Central memory CD8-positive, alpha-beta T cell (primary cell): Measurements from ENCODE around the gene RAD51B.
A peak's percentile ranks its signal among the peaks of the same experiment; 100 is the strongest.
"Not testable (repeated sequence)": the region's sequence is repeated elsewhere in the genome, so short reads cannot be mapped to it uniquely, and the experiment has no call there.

Experiments
- ATAC-seq: fragments of 150-1000 bp; cut with Tn5 transposase; replicated peaks from 2 replicates; pipeline ENCODE4 v1.10.0; 2022; ENCODE audit warnings: mild to moderate bottlenecking, moderate FRiP score, moderate number of reproducible peaks; ENCODE audit not compliant: poor library complexity, severe bottlenecking; ENCODE audit errors: extremely low read depth
- DNase-seq, 2 donors: peaks; one replicate each; pipeline ENCODE4 v3.0.0; 2021; ENCODE audit warnings: low spot score in 2 of 2
- H3K27ac Mint-ChIP-seq: one replicate; pipeline ENCODE4 v1.8.0; 2022; ENCODE audit warnings: low read depth, mild to moderate bottlenecking, moderate library complexity, mixed read lengths
- H3K27me3 Mint-ChIP-seq: one replicate; pipeline ENCODE4 v1.8.0; 2022; ENCODE audit warnings: mixed read lengths
- H3K36me3 Mint-ChIP-seq: one replicate; pipeline ENCODE4 v1.8.0; 2022; ENCODE audit warnings: mild to moderate bottlenecking, moderate library complexity, mixed read lengths; ENCODE audit not compliant: insufficient read depth
- H3K4me1 Mint-ChIP-seq: one replicate; pipeline ENCODE4 v1.8.0; 2022; ENCODE audit warnings: mixed read lengths
- H3K4me3 Mint-ChIP-seq: one replicate; pipeline ENCODE4 v1.8.0; 2022; ENCODE audit warnings: mild to moderate bottlenecking, moderate library complexity, mixed read lengths
- H3K9me3 Mint-ChIP-seq: one replicate; pipeline ENCODE4 v1.8.0; 2022; ENCODE audit warnings: mixed read lengths

The RAD51B gene

GRCh38 chr14:68756000-68756481, 936.5 kb downstream of the RAD51B start:
- no peaks in the 10 kb centered on the region for H3K27me3 Mint-ChIP-seq
- no peak overlapping the region for H3K27ac Mint-ChIP-seq

GRCh38 chr14:68756734-68757133, 937.2 kb downstream of the RAD51B start:
- Mint-ChIP-seq H3K27ac (no peak overlapping the region), H3K4me3 (no peak overlapping the region)

More at GRCh38 chr14:68756000-68756481, 936.5 kb downstream of the RAD51B start:
- no peak for DNase-seq
- Mint-ChIP-seq H3K9me3 (no peaks in the 10 kb centered on the region), H3K4me3 (no peak overlapping the region), H3K36me3 (no peaks in the 10 kb centered on the region), H3K4me1 (peaks cover 16% of the 10 kb centered on the region)
- no peak for ATAC-seq

DNA sequence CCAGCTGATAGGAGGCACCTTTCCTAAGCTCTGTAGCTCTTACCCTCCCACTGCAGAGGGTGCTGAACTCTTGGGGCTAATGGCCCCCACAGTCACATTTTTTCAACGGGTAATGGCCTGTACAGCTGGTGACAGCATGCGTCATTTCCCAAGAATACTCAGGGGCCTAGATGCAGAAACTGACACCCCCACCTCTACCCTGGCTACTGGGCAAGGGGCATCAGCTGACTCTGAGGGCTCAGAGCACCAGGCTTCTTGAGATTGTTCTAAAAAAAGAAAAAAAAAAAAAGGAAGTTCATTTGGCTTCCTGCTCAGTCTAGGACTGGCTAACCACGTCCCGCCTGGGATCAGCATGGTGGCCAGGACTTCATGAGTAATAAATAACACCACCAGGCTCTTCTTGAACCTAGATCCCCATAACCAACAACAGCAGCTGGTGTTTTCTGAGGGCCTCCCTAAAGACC, 938.1 kb downstream of the RAD51B start:
- no peak overlapping the region for H3K27ac Mint-ChIP-seq
- no peak overlapping the region for H3K4me3 Mint-ChIP-seq
- no peak for DNase-seq
- peak; percentile 24 for ATAC-seq
- H3K4me1 Mint-ChIP-seq, result peaks cover 22% of the 10 kb centered on the region
- H3K36me3 Mint-ChIP-seq, result no peaks in the 10 kb centered on the region
- H3K27me3 Mint-ChIP-seq, result no peaks in the 10 kb centered on the region
- no peaks in the 10 kb centered on the region for H3K9me3 Mint-ChIP-seq

More at GRCh38 chr14:68756734-68757133, 937.2 kb downstream of the RAD51B start:
- H3K4me1 Mint-ChIP-seq, result peaks cover 18% of the 10 kb centered on the region
- H3K27me3 Mint-ChIP-seq, result no peaks in the 10 kb centered on the region
- no peaks in the 10 kb centered on the region for H3K9me3 Mint-ChIP-seq
- ATAC-seq (no peak), DNase-seq (no peak)
- no peaks in the 10 kb centered on the region for H3K36me3 Mint-ChIP-seq

GRCh38 chr14:68758301-68758700, 938.7 kb downstream of the RAD51B start:
- Mint-ChIP-seq H3K4me1 (peaks cover 22% of the 10 kb centered on the region), H3K4me3 (no peak overlapping the region), H3K27ac (no peak overlapping the region), H3K9me3 (no peaks in the 10 kb centered on the region), H3K27me3 (no peaks in the 10 kb centered on the region), H3K36me3 (no peaks in the 10 kb centered on the region)
- ATAC-seq, result no peak
- no peak for DNase-seq

GRCh38 chr14:68759017-68759560, 939.5 kb downstream of the RAD51B start:
- H3K4me3 Mint-ChIP-seq, result no peak overlapping the region
- H3K27ac Mint-ChIP-seq, result no peak overlapping the region
- H3K4me1 Mint-ChIP-seq, result peaks cover 15% of the 10 kb centered on the region
- ATAC-seq, result no peak
- no peaks in the 10 kb centered on the region for H3K9me3 Mint-ChIP-seq
- no peak for DNase-seq
- no peaks in the 10 kb centered on the region for H3K36me3 Mint-ChIP-seq
- no peaks in the 10 kb centered on the region for H3K27me3 Mint-ChIP-seq

DNA sequence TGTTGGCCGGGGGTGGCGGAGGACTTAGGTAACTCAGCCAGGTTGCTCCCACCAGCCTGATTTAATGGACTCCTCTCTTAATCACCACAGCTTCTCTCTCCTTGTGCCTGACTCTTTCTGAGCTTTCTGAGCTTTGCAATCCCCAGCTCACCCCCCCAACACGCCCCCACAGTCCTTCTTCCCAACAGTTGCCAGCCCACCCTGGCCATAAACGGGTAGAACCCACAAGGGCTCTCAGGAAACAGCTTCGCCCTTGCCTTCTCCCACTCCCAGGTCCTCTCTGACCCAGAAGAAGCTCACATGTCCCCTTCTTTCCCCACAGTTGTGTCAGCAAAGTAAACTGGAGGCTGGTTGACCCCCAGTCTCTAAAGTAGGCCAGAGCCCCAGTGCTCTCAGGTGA, 940.4 kb downstream of the RAD51B start:
- H3K27me3 Mint-ChIP-seq, result no peaks in the 10 kb centered on the region
- H3K4me1 Mint-ChIP-seq, result peaks cover 11% of the 10 kb centered on the region
- no peaks in the 10 kb centered on the region for H3K9me3 Mint-ChIP-seq
- DNase-seq (no peak), ATAC-seq (no peak)
- H3K4me3 Mint-ChIP-seq, result no peak overlapping the region
- H3K36me3 Mint-ChIP-seq, result no peaks in the 10 kb centered on the region
- no peak overlapping the region for H3K27ac Mint-ChIP-seq

- no peaks in the 10 kb centered on the region for H3K9me3 Mint-ChIP-seq
- DNase-seq (no peak), ATAC-seq (no peak)
- H3K36me3 Mint-ChIP-seq, result no peaks in the 10 kb centered on the region
- no peak overlapping the region for H3K4me3 Mint-ChIP-seq
- peaks cover 16% of the 10 kb centered on the region for H3K4me1 Mint-ChIP-seq
- no peak overlapping the region for H3K27ac Mint-ChIP-seq
- no peaks in the 10 kb centered on the region for H3K27me3 Mint-ChIP-seq
Observed at GRCh38 chr14:68760761-68761160, 941.2 kb downstream of the RAD51B start.

GRCh38 chr14:68761391-68761790, 941.8 kb downstream of the RAD51B start:
- H3K4me1 Mint-ChIP-seq, result peaks cover 16% of the 10 kb centered on the region
- H3K4me3 Mint-ChIP-seq, result no peak overlapping the region
- no peaks in the 10 kb centered on the region for H3K27me3 Mint-ChIP-seq
- DNase-seq (no peak), ATAC-seq (no peak)
- H3K36me3 Mint-ChIP-seq, result peaks cover 2% of the 10 kb centered on the region
- H3K9me3 Mint-ChIP-seq, result no peaks in the 10 kb centered on the region
- no peak overlapping the region for H3K27ac Mint-ChIP-seq

DNA sequence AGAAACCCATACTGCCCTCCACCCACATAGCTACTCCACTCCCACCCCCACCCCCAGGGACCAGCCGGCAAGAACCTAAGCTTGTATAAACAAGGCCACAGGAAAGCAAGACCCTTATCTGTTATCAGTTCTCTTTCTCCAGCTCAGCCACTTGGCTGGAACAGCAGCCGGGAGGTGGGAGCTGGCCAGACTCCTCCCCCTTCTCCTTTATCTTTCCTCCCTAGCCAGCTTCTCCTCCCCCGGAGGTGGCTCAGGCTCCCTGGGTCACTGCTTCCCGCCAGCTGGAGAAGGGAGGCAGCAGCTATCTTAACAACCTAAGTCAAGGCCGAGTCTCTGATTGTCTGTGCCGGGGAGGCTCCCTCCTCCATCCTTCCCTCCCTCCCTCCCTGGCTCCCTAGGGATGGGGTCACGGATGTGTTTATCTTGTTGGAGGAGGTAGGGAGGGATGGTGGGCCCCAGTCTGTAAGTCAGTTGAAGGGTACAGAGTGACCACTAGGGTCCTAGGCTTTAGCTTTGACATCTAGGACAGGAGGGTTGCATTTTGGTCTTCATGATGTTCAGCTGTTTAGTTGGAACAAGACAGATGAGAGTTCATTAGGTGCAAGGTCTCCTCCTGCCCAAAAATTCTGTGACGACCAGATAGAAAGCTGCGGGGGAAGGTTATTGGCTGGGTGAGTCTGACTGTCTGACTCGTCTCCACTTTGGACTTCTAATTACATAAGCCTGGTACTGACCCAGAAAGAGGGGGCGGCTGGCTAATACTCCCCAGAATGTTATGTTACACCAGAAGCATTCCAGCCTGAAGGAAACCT, 943.6 kb downstream of the RAD51B start:
- ATAC-seq (no peak), DNase-seq (no peak)
- Mint-ChIP-seq H3K9me3 (no peaks in the 10 kb centered on the region), H3K27ac (no peak overlapping the region), H3K27me3 (no peaks in the 10 kb centered on the region), H3K4me3 (no peak overlapping the region), H3K36me3 (peaks cover 2% of the 10 kb centered on the region), H3K4me1 (peaks cover 29% of the 10 kb centered on the region)

GRCh38 chr14:68763843-68764242, 944.3 kb downstream of the RAD51B start:
- not testable (repeated sequence) for H3K36me3 Mint-ChIP-seq, H3K27me3 Mint-ChIP-seq, DNase-seq, H3K27ac Mint-ChIP-seq, H3K9me3 Mint-ChIP-seq, ATAC-seq, H3K4me3 Mint-ChIP-seq
- H3K4me1 Mint-ChIP-seq, result peaks cover 29% of the 10 kb centered on the region

GRCh38 chr14:68766299-68767247, 947.0 kb downstream of the RAD51B start:
- H3K36me3 Mint-ChIP-seq, result peaks cover 2% of the 10 kb centered on the region
- peak overlapping the region; percentile 42 for H3K27ac Mint-ChIP-seq
- H3K4me1 Mint-ChIP-seq, result peaks cover 44% of the 10 kb centered on the region
- DNase-seq (no peak), ATAC-seq (no peak)
- no peaks in the 10 kb centered on the region for H3K27me3 Mint-ChIP-seq
- no peak overlapping the region for H3K4me3 Mint-ChIP-seq
- H3K9me3 Mint-ChIP-seq, result no peaks in the 10 kb centered on the region

- peaks cover 42% of the 10 kb centered on the region for H3K4me1 Mint-ChIP-seq
Observed at GRCh38 chr14:68767248-68767645, 947.7 kb downstream of the RAD51B start.

More at GRCh38 chr14:68767248-68767645, 947.7 kb downstream of the RAD51B start:
- Mint-ChIP-seq H3K9me3 (no peaks in the 10 kb centered on the region), H3K4me3 (no peak overlapping the region), H3K36me3 (peaks cover 2% of the 10 kb centered on the region), H3K27ac (peak overlapping the region; percentile 42), H3K27me3 (no peaks in the 10 kb centered on the region)
- ATAC-seq, result no peak
- DNase-seq, result no peak
